HCT116 (cell line): Measurements from ENCODE around the gene CHCHD4.

Experiments used
- CTCF ChIP-seq, 3 experiments: fragments of 200-600 bp in 1 of 3; sonication (generic) in 1 of 3; IDR thresholded peaks in 2 of 3; conservative IDR thresholded peaks in 1 of 3; 2 replicates each; pipeline ENCODE4 v1.5.1; 2012 to 2017; ENCODE audit warnings: low read depth in 2 of 3, low read length in 2 of 3, antibody characterized with exemption in 1 of 3, borderline replicate concordance in 1 of 3, control low read depth in 1 of 3, mild to moderate bottlenecking in 1 of 3, mixed read lengths in 1 of 3, mixed run types in 1 of 3, moderate library complexity in 1 of 3; ENCODE audit not compliant: insufficient read depth in 1 of 3
- EGR1 ChIP-seq: IDR thresholded peaks from 2 replicates; pipeline ENCODE4 v1.6.1; 2012; ENCODE audit warnings: low read depth
- EZH2 ChIP-seq: fragments of 200-600 bp; sonication (generic); IDR thresholded peaks from 2 replicates; pipeline ENCODE4 v1.6.1; 2017; ENCODE audit warnings: antibody characterized with exemption, mixed run types
- MAX ChIP-seq: IDR thresholded peaks from 2 replicates; pipeline ENCODE4 v1.6.1; 2012
- POLR2A ChIP-seq: IDR thresholded peaks from 2 replicates; pipeline ENCODE4 v1.7.0; 2011; ENCODE audit warnings: borderline replicate concordance; ENCODE audit not compliant: insufficient read depth, insufficient read length; ENCODE audit errors: extremely low read depth
- REST ChIP-seq: IDR thresholded peaks from 2 replicates; pipeline ENCODE4 v1.6.1; 2012; ENCODE audit warnings: low read depth

- TF ChIP-seq CTCF (IDR thresholded peaks at IDR 0.05 in 2 of 3, conservative IDR thresholded peaks at IDR 0.05 in 1 of 3; ENCODE audit: borderline replicate concordance in 1 of 3, insufficient read depth in 1 of 3, low read depth in 2 of 3, low read length in 2 of 3) (no peak), EZH2 (no peak), EGR1 (no peak), POLR2A (no peak), MAX (no peak), REST (no peak)
These were observed 26.9 kb upstream of the CHCHD4 start for GRCh38 chr3:14151471-14152083.
